Hepatocyte (in vitro differentiated cells): ENCODE data around the gene MC3R. TPM values are rescaled to one million over a fixed set of nuclear protein-coding genes. Genes with fewer than 3 reads are reported as not detected.

ENCODE experiments used
- DNase-seq: peaks from one replicate; pipeline ENCODE4 v3.0.0-alpha.2; 2016; ENCODE audit warnings: low spot score
- H2AFZ ChIP-seq: fragments of 200-600 bp; sonication (generic); 2 replicates; pipeline ENCODE4 v1.6.0; 2016; ENCODE audit warnings: antibody characterized with exemption, mild to moderate bottlenecking
- H3K27ac ChIP-seq: fragments of 200-600 bp; sonication (generic); 2 replicates; pipeline ENCODE4 v1.5.1; 2016; ENCODE audit warnings: mild to moderate bottlenecking
- H3K27me3 ChIP-seq: fragments of 200-600 bp; sonication (generic); 2 replicates; pipeline ENCODE4 v1.6.1; 2016
- H3K36me3 ChIP-seq: fragments of 200-600 bp; sonication (generic); replicated peaks from 2 replicates; pipeline ENCODE4 v1.5.1; 2016; ENCODE audit warnings: low read depth; ENCODE audit not compliant: insufficient read depth
- H3K4me1 ChIP-seq: fragments of 200-600 bp; sonication (generic); 2 replicates; pipeline ENCODE4 v1.5.1; 2016; ENCODE audit warnings: mild to moderate bottlenecking, moderate library complexity; ENCODE audit not compliant: insufficient read depth
- H3K4me2 ChIP-seq: fragments of 200-600 bp; sonication (generic); 2 replicates; pipeline ENCODE4 v1.6.0; 2016
- H3K4me3 ChIP-seq: fragments of 200-600 bp; sonication (generic); 2 replicates; pipeline ENCODE4 v1.5.1; 2016; ENCODE audit warnings: mild to moderate bottlenecking
- H3K79me2 ChIP-seq: fragments of 200-600 bp; sonication (generic); 2 replicates; pipeline ENCODE4 v1.6.0; 2017; ENCODE audit warnings: mild to moderate bottlenecking
- H3K9me2 ChIP-seq: fragments of 200-600 bp; sonication (generic); replicated peaks from 2 replicates; pipeline ENCODE4 v1.6.0; 2017; ENCODE audit warnings: mild to moderate bottlenecking; ENCODE audit not compliant: insufficient read depth
- H3K9me3 ChIP-seq: fragments of 200-600 bp; sonication (generic); 2 replicates; pipeline ENCODE4 v1.5.1; 2016; ENCODE audit warnings: low read depth, mild to moderate bottlenecking
- H4K20me1 ChIP-seq: fragments of 200-600 bp; sonication (generic); 2 replicates; pipeline ENCODE4 v1.6.0; 2016; ENCODE audit warnings: mild to moderate bottlenecking; ENCODE audit not compliant: insufficient read depth, poor library complexity, severe bottlenecking
- EZH2 ChIP-seq: fragments of 200-600 bp; sonication (generic); IDR thresholded peaks from 2 replicates; pipeline ENCODE4 v1.6.1; 2016; ENCODE audit warnings: antibody characterized with exemption, mild to moderate bottlenecking, borderline replicate concordance
- EZH2phosphoT487 ChIP-seq: fragments of 200-600 bp; sonication (generic); IDR thresholded peaks from one replicate; pipeline ENCODE4 v1.6.1; 2018; ENCODE audit warnings: antibody characterized with exemption, mild to moderate bottlenecking, low read depth, moderate library complexity; ENCODE audit not compliant: unreplicated experiment, severe bottlenecking
- WGBS: methylation state at CpG from one replicate; pipeline ENCODE4 v1.1.6; 2016; ENCODE audit warnings: low lambda C conversion rate; ENCODE audit errors: missing lambda C conversion rate; 5-methylcytosine and 5-hydroxymethylcytosine counted together
- polyA plus RNA-seq: library from polyadenylated mRNA; unstranded; fragments of >200 nt; fragmentation: Nextera tagmentation; extraction: Ambion mirVana; gene quantifications from 2 replicates; pipeline ENCODE4 v1.2.1, GENCODE V29; 2016
- total RNA-seq: library from RNA; depleted of rRNA; stranded (reverse); fragments of >200 nt; gene quantifications from 2 replicates; pipeline ENCODE4 v1.2.3, GENCODE V29; 2014
- TF ChIP-seq, protein P1 (sequence below): fragments of 200-600 bp; sonication (generic); IDR thresholded peaks from 2 replicates; pipeline ENCODE4 v1.5.1; 2016; ENCODE audit warnings: antibody characterized with exemption, mild to moderate bottlenecking; ENCODE audit not compliant: poor library complexity

The MC3R gene
- total and polyA plus RNA-seq, 2 experiments from 2014 or later = 1.9 TPM; not detected in 1

DNA sequence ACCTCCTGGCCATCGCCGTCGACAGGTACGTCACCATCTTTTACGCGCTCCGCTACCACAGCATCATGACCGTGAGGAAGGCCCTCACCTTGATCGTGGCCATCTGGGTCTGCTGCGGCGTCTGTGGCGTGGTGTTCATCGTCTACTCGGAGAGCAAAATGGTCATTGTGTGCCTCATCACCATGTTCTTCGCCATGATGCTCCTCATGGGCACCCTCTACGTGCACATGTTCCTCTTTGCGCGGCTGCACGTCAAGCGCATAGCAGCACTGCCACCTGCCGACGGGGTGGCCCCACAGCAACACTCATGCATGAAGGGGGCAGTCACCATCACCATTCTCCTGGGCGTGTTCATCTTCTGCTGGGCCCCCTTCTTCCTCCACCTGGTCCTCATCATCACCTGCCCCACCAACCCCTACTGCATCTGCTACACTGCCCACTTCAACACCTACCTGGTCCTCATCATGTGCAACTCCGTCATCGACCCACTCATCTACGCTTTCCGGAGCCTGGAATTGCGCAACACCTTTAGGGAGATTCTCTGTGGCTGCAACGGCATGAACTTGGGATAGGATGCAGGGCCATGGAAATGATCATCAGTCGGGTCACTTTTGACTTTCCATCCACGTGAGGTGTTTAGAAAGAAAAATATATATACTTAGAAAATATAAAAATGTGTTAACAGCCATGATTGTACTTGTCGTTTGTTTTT lies 868 bp downstream of the MC3R start:
- no peaks in the 10 kb centered on the region for H3K4me1 ChIP-seq
- WGBS = 63% methylated on average over 32 of the region's 32 CpGs
- no peak overlapping the region for H3K27ac ChIP-seq
- H3K79me2 ChIP-seq = no peaks in the 10 kb centered on the region
- no peaks in the 10 kb centered on the region for H4K20me1 ChIP-seq
- H2AFZ ChIP-seq = no peak overlapping the region
- no peak overlapping the region for H3K4me2 ChIP-seq
- no peaks in the 10 kb centered on the region for H3K9me3 ChIP-seq
- H3K4me3 ChIP-seq = no peak overlapping the region
- no peak for TF ChIP-seq EZH2
- TF ChIP-seq, protein P1, sequence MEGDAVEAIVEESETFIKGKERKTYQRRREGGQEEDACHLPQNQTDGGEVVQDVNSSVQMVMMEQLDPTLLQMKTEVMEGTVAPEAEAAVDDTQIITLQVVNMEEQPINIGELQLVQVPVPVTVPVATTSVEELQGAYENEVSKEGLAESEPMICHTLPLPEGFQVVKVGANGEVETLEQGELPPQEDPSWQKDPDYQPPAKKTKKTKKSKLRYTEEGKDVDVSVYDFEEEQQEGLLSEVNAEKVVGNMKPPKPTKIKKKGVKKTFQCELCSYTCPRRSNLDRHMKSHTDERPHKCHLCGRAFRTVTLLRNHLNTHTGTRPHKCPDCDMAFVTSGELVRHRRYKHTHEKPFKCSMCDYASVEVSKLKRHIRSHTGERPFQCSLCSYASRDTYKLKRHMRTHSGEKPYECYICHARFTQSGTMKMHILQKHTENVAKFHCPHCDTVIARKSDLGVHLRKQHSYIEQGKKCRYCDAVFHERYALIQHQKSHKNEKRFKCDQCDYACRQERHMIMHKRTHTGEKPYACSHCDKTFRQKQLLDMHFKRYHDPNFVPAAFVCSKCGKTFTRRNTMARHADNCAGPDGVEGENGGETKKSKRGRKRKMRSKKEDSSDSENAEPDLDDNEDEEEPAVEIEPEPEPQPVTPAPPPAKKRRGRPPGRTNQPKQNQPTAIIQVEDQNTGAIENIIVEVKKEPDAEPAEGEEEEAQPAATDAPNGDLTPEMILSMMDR = peak; percentile 51
- no peaks in the 10 kb centered on the region for H3K36me3 ChIP-seq
- H3K9me2 ChIP-seq = no peaks in the 10 kb centered on the region
- H3K27me3 ChIP-seq = peaks cover 4% of the 10 kb centered on the region
- peak; percentile 49 for DNase-seq

DNA sequence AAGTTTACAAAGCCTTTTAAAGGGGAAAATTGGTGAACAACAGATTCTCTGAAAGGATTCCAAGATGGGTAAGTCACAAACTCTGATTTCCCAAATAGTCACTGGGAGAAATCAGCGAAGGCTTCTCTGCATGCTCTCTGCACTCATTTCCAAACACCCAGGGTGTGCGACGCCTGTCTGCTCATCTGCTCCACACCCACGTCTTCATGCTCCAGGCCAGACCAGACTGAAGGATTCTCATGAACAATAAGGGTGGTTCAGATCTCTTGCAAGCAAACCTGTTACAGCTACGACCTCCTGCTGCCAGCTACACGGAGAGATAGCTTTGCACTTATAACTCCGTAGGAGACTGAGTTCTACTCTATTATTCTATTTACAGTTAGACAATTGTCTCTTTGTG lies 1.4 kb downstream of the MC3R start:
- H3K9me3 ChIP-seq = no peaks in the 10 kb centered on the region
- TF ChIP-seq EZH2 (no peak), EZH2phosphoT487 (no peak)
- TF ChIP-seq, protein P1 = no peak
- H3K4me3 ChIP-seq = no peak overlapping the region
- no peak for DNase-seq
- H3K9me2 ChIP-seq = no peaks in the 10 kb centered on the region
- no peak overlapping the region for H3K27ac ChIP-seq
- peaks cover 4% of the 10 kb centered on the region for H3K27me3 ChIP-seq
- H4K20me1 ChIP-seq = no peaks in the 10 kb centered on the region
- no peak overlapping the region for H3K4me2 ChIP-seq
- no peak overlapping the region for H2AFZ ChIP-seq
- no peaks in the 10 kb centered on the region for H3K4me1 ChIP-seq
- H3K36me3 ChIP-seq = no peaks in the 10 kb centered on the region
- WGBS = 72% methylated on average over 7 of the region's 7 CpGs
- no peaks in the 10 kb centered on the region for H3K79me2 ChIP-seq

DNA sequence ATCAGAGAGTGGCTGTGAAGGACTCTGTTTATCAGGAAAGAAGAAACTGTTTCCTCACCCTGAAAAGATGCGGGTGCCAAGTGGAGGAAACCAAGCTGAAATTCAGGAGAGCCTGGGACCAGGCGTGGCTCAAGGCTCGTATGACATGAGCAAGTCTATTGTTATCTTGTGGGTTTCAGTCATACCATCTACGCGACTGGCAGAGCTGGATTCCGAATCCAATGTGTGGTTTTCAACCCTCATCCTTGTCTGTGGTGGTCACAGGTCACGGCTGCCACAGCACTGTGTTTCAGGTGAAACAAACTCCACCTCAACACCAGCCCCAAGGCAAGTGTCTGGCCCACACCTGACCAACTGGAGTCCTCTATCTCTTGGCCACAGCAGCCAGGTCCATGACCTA lies 9.1 kb downstream of the MC3R start:
- Histone ChIP-seq H3K4me2 (no peak overlapping the region), H3K4me1 (no peaks in the 10 kb centered on the region), H4K20me1 (no peaks in the 10 kb centered on the region), H3K36me3 (no peaks in the 10 kb centered on the region), H3K9me3 (no peaks in the 10 kb centered on the region), H3K79me2 (no peaks in the 10 kb centered on the region), H3K9me2 (no peaks in the 10 kb centered on the region), H3K27me3 (no peaks in the 10 kb centered on the region), H3K27ac (no peak overlapping the region), H2AFZ (no peak overlapping the region), H3K4me3 (no peak overlapping the region)
- 86% methylated on average over 7 of the region's 7 CpGs for WGBS
- TF ChIP-seq, protein P1 = no peak
- TF ChIP-seq EZH2phosphoT487 (no peak), EZH2 (no peak)
- no peak for DNase-seq
